Neural cell (in vitro differentiated cells): ENCODE results near the gene SEPHS1.

Source experiments
- CTCF ChIP-seq: fragments of 450-650 bp; IDR thresholded peaks from 2 replicates; pipeline ENCODE4 v1.5.1; 2014; ENCODE audit warnings: antibody characterized with exemption, mild to moderate bottlenecking, moderate library complexity; ENCODE audit not compliant: poor library complexity, severe bottlenecking
- RAD21 ChIP-seq: fragments of 450-650 bp; conservative IDR thresholded peaks from 2 replicates; pipeline ENCODE4 v1.6.1; 2014; ENCODE audit warnings: antibody characterized with exemption, mild to moderate bottlenecking, moderate library complexity

GRCh38 chr10:13376297-13376696 lies 28.2 kb upstream of the SEPHS1 start:
- no peak for TF ChIP-seq RAD21
- TF ChIP-seq CTCF = no peak
